HepG2 (cell line): ENCODE measurements around the gene AKAP1. TPM values are rescaled to one million over a fixed set of nuclear protein-coding genes. Genes with fewer than 3 reads are reported as not detected.
A peak's percentile ranks its signal among the peaks of the same experiment; 100 is the strongest.

Experiments
- CCAR2 ChIP-seq: fragments of 200-400 bp; formaldehyde crosslinking; optimal IDR thresholded peaks from 2 replicates; pipeline ENCODE3; 2018; ENCODE audit warnings: low read depth, mild to moderate bottlenecking, low read length, moderate library complexity
- FOXP4 ChIP-seq: sonication (generic); formaldehyde crosslinking; IDR thresholded peaks from 2 replicates; pipeline ENCODE4 v1.4.0; 2020; ENCODE audit warnings: missing genetic modification reagents
- HMG20A ChIP-seq: IDR thresholded peaks from 2 replicates; pipeline ENCODE4 v1.6.1; 2016; ENCODE audit warnings: borderline replicate concordance
- SETDB1 ChIP-seq: sonication (generic); formaldehyde crosslinking; IDR thresholded peaks from 2 replicates; pipeline ENCODE4 v1.5.1; 2020; ENCODE audit warnings: missing genetic modification reagents, mild to moderate bottlenecking, borderline replicate concordance
- SP140L ChIP-seq: sonication (generic); formaldehyde crosslinking; IDR thresholded peaks from 2 replicates; pipeline ENCODE4 v1.4.0; 2020; ENCODE audit warnings: missing genetic modification reagents, borderline replicate concordance
- TFE3 ChIP-seq: IDR thresholded peaks from 2 replicates; pipeline ENCODE4 v1.6.1; 2016
- YEATS2 ChIP-seq: sonication (generic); formaldehyde crosslinking; IDR thresholded peaks from 2 replicates; pipeline ENCODE4 v1.4.0; 2020; ENCODE audit warnings: missing genetic modification reagents, borderline replicate concordance
- ZFP91 ChIP-seq: sonication (generic); formaldehyde crosslinking; IDR thresholded peaks from 2 replicates; pipeline ENCODE4 v1.9.0; 2022; ENCODE audit warnings: missing genetic modification reagents, mild to moderate bottlenecking, borderline replicate concordance
- ZNF124 ChIP-seq: sonication (generic); formaldehyde crosslinking; IDR thresholded peaks from 2 replicates; pipeline ENCODE4 v1.4.0; 2020; ENCODE audit warnings: missing genetic modification reagents
- ZNF33B ChIP-seq: sonication (generic); formaldehyde crosslinking; IDR thresholded peaks from 2 replicates; pipeline ENCODE4 v1.5.1; 2020; ENCODE audit warnings: mild to moderate bottlenecking, missing genetic modification reagents
- ZNF343 ChIP-seq: sonication (generic); formaldehyde crosslinking; IDR thresholded peaks from 2 replicates; pipeline ENCODE4 v1.4.0; 2020; ENCODE audit warnings: mild to moderate bottlenecking, missing genetic modification reagents
- ZNF414 ChIP-seq: sonication (generic); formaldehyde crosslinking; IDR thresholded peaks from 2 replicates; pipeline ENCODE4 v1.5.0; 2020; ENCODE audit warnings: missing genetic modification reagents
- ZNF513 ChIP-seq: sonication (generic); formaldehyde crosslinking; conservative IDR thresholded peaks from 2 replicates; pipeline ENCODE4 v1.5.0; 2020; ENCODE audit warnings: missing genetic modification reagents
- ZNF616 ChIP-seq: sonication (generic); formaldehyde crosslinking; IDR thresholded peaks from 2 replicates; pipeline ENCODE4 v1.5.0; 2020; ENCODE audit warnings: low read depth, mild to moderate bottlenecking, missing genetic modification reagents
- polyA plus RNA-seq, 8 experiments: library from polyadenylated mRNA; depleted of rRNA in 3 of 8; stranded (reverse) in 7 of 8; unstranded in 1 of 8; fragments of >200 nt; fragmentation: Illumina TruSeq in 4 of 8; extraction: Trizol in 4 of 8; gene quantifications; 2 replicates each; pipeline versions ENCODE4 v1.2.1 to v1.2.3, GENCODE V29; 2011 to 2016; ENCODE audit warnings: low read depth in 4 of 8, missing spikeins in 1 of 8, mixed read lengths in 1 of 8; ENCODE audit not compliant: insufficient read depth in 1 of 8
- total RNA-seq, 5 experiments: library from RNA; depleted of rRNA; stranded (reverse); fragments of >200 nt; fragmentation: Illumina TruSeq; extraction: Trizol; gene quantifications; 2 replicates each; pipeline ENCODE4 v1.2.3, GENCODE V29; 2016; ENCODE audit warnings: low read depth in 1 of 5
- TF ChIP-seq, protein P1 (sequence below): sonication (generic); formaldehyde crosslinking; IDR thresholded peaks from 2 replicates; pipeline ENCODE4 v1.9.0; 2022; ENCODE audit warnings: low read depth, missing genetic modification reagents

AKAP1 gene
- total and polyA plus RNA-seq, 2 of the 13 experiments (the other 11 are each of a cell fraction or from before 2014, with no cell fraction given), result 101 to 131 TPM

DNA sequence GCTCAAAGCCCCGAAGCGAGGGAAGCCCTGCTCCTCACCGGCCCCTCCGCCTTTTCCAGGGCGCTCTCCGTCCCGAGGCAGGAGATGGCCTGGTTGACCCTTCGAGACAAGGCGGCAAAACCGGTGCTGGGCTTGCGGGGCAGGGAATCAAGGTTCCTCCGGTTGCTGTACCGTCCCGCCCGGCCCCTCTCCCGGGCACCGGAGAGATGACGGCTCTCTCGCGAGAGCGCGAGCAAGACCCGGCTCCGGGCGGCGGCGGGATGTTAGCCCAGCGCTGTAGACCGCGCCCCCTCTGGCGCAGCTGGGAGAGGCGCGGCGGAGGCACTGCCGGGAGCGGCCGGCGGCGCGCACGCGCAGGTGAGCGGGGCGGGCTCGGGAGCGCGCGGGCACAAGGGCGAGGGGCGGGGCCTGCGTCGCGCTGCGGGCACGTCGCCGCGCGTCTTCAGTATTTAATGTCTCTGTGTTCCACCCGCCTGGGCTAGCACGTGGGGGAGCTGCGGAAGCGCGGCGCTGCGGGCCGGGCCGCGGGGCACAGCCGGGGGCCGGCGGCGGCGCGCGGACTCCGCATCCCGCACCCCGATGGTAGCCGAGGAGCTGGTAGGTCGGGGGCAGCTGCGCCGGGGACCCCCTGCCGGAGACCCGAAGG lies at the start of gene AKAP1 (continued):
- peak; percentile 68; the same call in 1 of the 2 replicates for TF ChIP-seq ZNF616 (CRISPR knock-in tag)
- peak; percentile 80 for TF ChIP-seq TFE3 (CRISPR knock-in tag)
- TF ChIP-seq, protein P1, sequence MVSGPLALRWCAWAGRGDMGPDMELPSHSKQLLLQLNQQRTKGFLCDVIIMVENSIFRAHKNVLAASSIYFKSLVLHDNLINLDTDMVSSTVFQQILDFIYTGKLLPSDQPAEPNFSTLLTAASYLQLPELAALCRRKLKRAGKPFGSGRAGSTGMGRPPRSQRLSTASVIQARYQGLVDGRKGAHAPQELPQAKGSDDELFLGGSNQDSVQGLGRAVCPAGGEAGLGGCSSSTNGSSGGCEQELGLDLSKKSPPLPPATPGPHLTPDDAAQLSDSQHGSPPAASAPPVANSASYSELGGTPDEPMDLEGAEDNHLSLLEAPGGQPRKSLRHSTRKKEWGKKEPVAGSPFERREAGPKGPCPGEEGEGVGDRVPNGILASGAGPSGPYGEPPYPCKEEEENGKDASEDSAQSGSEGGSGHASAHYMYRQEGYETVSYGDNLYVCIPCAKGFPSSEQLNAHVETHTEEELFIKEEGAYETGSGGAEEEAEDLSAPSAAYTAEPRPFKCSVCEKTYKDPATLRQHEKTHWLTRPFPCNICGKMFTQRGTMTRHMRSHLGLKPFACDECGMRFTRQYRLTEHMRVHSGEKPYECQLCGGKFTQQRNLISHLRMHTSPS, result peak; percentile 71; the same call in 1 of the 2 replicates
- peak; percentile 24; the same call in 1 of the 2 replicates for TF ChIP-seq ZFP91 (CRISPR knock-in tag)
- TF ChIP-seq ZNF414, result peak; percentile 20; the same call in 1 of the 2 replicates
- TF ChIP-seq ZNF33B (CRISPR knock-in tag), result peak; percentile 66; the same call in 1 of the 2 replicates
- no peak for TF ChIP-seq ZNF343 (CRISPR knock-in tag)
- no peak for TF ChIP-seq SETDB1
- no peak for TF ChIP-seq HMG20A (CRISPR knock-in tag)
- TF ChIP-seq FOXP4 (CRISPR knock-in tag), result no peak
- peak; percentile 71; the same call in 1 of the 2 replicates for TF ChIP-seq SP140L
- TF ChIP-seq ZNF124 (CRISPR knock-in tag), result peak; percentile 66; the same call in 1 of the 2 replicates
- no peak for TF ChIP-seq CCAR2
- TF ChIP-seq ZNF513 (CRISPR knock-in tag), result no peak
- peak; percentile 82 for TF ChIP-seq YEATS2 (CRISPR knock-in tag)
